ENCODE measurements around the gene DAB1.

GRCh38 chr1:56992318-56993125 lies 431.3 kb downstream of the DAB1 start:
- TF ChIP-seq BHLHE40 (IDR thresholded peaks at IDR 0.05; ENCODE audit: borderline replicate concordance) (no peak), SP1 (IDR thresholded peaks at IDR 0.05) (no peak), LEF1 (IDR thresholded peaks at IDR 0.05; ENCODE audit: borderline replicate concordance) (no peak), PKNOX1 (IDR thresholded peaks at IDR 0.05) (no peak), ZNF384 (IDR thresholded peaks at IDR 0.05) (no peak)
